ENCODE measurements around the gene SORCS2. TPM values are rescaled to one million over a fixed set of nuclear protein-coding genes. Genes with fewer than 3 reads are reported as not detected.

Gene SORCS2
- total RNA-seq, 2 donors from 2014 or later = 1.0 to 4.4 TPM

GRCh38 chr4:7337196-7338058, 145.1 kb downstream of the SORCS2 start:
- 97% methylated on average over 22 of the region's 22 CpGs for WGBS
- DNase-seq (ENCODE audit: low spot score) = no peak
- Histone ChIP-seq H3K9me3 (no peaks in the 10 kb centered on the region), H3K36me3 (no peaks in the 10 kb centered on the region), H3K27ac (no peak overlapping the region), H3K4me1 (replicated peaks) (no peaks in the 10 kb centered on the region), H3K4me3 (no peak overlapping the region), H3K27me3 (replicated peaks; ENCODE audit: insufficient read depth) (no peaks in the 10 kb centered on the region)
- TF ChIP-seq CTCF (IDR thresholded peaks at IDR 0.05) = no peak
- intact Hi-C loops (cut with DNase I) = loop anchor here (2.0 kb wide), 1 partner anchor 145 kb away; the partner anchor contains the start of gene SORCS2

GRCh38 chr4:7338059-7338452, 145.7 kb downstream of the SORCS2 start:
- intact Hi-C loops (cut with DNase I) = no loop called here
- Histone ChIP-seq H3K4me1 (replicated peaks) (no peaks in the 10 kb centered on the region), H3K9me3 (no peaks in the 10 kb centered on the region), H3K27me3 (replicated peaks; ENCODE audit: insufficient read depth) (no peaks in the 10 kb centered on the region), H3K27ac (no peak overlapping the region), H3K4me3 (no peak overlapping the region), H3K36me3 (no peaks in the 10 kb centered on the region)
- DNase-seq (ENCODE audit: low spot score) = no peak
- TF ChIP-seq POLR2A (IDR thresholded peaks at IDR 0.05) (no peak), CTCF (IDR thresholded peaks at IDR 0.05) (no peak), POLR2AphosphoS5 (IDR thresholded peaks at IDR 0.05) (no peak)
- WGBS = 96% methylated on average over 5 of the region's 5 CpGs

- TF ChIP-seq CTCF (IDR thresholded peaks at IDR 0.05) (no peak), POLR2AphosphoS5 (IDR thresholded peaks at IDR 0.05) (no peak), POLR2A (IDR thresholded peaks at IDR 0.05) (no peak)
- intact Hi-C loops (cut with DNase I) = no loop called here
- WGBS = 97% methylated on average over 19 of the region's 19 CpGs
Observed at GRCh38 chr4:7338876-7339623, 146.7 kb downstream of the SORCS2 start.

GRCh38 chr4:7339751-7340552, 147.6 kb downstream of the SORCS2 start:
- intact Hi-C loops (cut with DNase I) = no loop called here
- 90% methylated on average over 15 of the region's 15 CpGs for WGBS

More at GRCh38 chr4:7338876-7339623, 146.7 kb downstream of the SORCS2 start:
- H3K27me3 ChIP-seq (replicated peaks; ENCODE audit: insufficient read depth) = no peaks in the 10 kb centered on the region
- H3K36me3 ChIP-seq = no peaks in the 10 kb centered on the region
- no peak overlapping the region for H3K27ac ChIP-seq
- H3K4me1 ChIP-seq (replicated peaks) = no peaks in the 10 kb centered on the region
- no peaks in the 10 kb centered on the region for H3K9me3 ChIP-seq
- no peak for DNase-seq (ENCODE audit: low spot score)
- H3K4me3 ChIP-seq = no peak overlapping the region

More at GRCh38 chr4:7339751-7340552, 147.6 kb downstream of the SORCS2 start:
- no peak for DNase-seq (ENCODE audit: low spot score)
- TF ChIP-seq CTCF (IDR thresholded peaks at IDR 0.05) (no peak), POLR2A (IDR thresholded peaks at IDR 0.05) (no peak), POLR2AphosphoS5 (IDR thresholded peaks at IDR 0.05) (no peak)
- Histone ChIP-seq H3K27ac (no peak overlapping the region), H3K4me3 (no peak overlapping the region), H3K36me3 (no peaks in the 10 kb centered on the region), H3K4me1 (replicated peaks) (no peaks in the 10 kb centered on the region), H3K27me3 (replicated peaks; ENCODE audit: insufficient read depth) (no peaks in the 10 kb centered on the region), H3K9me3 (no peaks in the 10 kb centered on the region)

Measured in prostate gland (tissue), 2 donors.